Measurements from ENCODE around the gene ZNF784.

The ZNF784 gene

DNA sequence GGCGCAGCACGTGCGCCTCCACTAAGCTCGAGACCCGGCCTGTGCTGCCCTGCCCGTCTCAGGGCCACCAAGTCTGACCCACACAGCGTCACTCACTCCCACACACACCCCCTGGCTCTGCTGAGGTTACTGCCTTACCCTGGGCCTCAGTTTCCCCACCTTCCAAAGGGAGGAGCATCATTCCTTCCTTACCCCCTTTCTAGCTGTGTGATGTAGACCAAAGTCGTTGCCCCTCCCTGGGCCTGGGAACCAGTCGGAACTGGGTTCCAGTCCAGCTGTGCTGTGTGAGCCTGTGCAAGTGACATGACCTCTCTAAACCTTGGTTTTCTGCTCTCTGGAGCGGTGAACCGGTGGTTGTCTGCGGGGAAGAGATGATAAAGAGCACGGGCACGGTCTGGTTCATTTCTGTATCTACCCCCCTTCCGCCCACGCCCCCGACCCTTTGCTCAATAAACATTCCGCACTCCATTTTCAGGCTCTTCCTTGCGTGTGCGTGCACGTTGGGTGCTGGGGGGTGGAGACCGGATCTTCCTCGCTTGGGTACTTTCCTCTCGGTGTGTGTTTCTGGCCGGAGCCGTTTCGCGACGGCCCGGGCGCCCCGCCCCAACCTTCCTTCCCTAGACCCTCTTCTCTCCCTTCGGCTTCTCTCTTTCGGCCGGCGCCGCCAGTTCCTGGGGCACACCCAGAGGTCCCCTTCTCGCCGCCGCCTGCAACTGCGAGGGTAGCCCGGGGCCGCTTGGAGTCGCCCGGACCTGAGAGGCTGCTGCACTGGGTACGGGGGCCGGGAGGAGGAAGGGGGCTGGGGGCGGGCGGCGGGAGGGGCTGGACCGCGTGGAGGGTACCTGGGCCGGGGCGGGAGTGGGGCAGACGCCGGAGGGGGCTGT, 18.9 kb upstream of the ZNF784 start, which contains the start of gene ZNF581:
Gene ZNF581, plus strand, starts transcription at position 647 of the 884 bp plus-strand sequence. CDS start 923 bp downstream, outside the sequence.
- DNase-seq (ENCODE audit: low read depth) = peak; percentile 79
- TF ChIP-seq CTCF (IDR thresholded peaks at IDR 0.05; ENCODE audit: low read length, missing control alignments) = no peak
- H3K4me3 ChIP-seq (replicated peaks; ENCODE audit: low read depth, low read length) = peak within 1 kb of the TSS; percentile 88

- no peak for TF ChIP-seq CTCF (IDR thresholded peaks at IDR 0.05; ENCODE audit: low read length, missing control alignments)
- peak overlapping the region; percentile 88 for H3K4me3 ChIP-seq (replicated peaks; ENCODE audit: low read depth, low read length)
- DNase-seq (ENCODE audit: low read depth) = no peak
Measured at GRCh38 chr19:55642153-55643002, 18.0 kb upstream of the ZNF784 start.

GRCh38 chr19:55641426-55642152, 17.2 kb upstream of the ZNF784 start:
- TF ChIP-seq CTCF (IDR thresholded peaks at IDR 0.05; ENCODE audit: low read length, missing control alignments) = no peak
- peak; percentile 36 for DNase-seq (ENCODE audit: low read depth)
- peak overlapping the region; percentile 88 for H3K4me3 ChIP-seq (replicated peaks; ENCODE audit: low read depth, low read length)

GRCh38 chr19:55640577-55641425, 16.4 kb upstream of the ZNF784 start, which contains the start of gene ZNF580:
Gene ZNF580, plus strand, starts transcription at chr19:55641002. Its CDS starts 1,507 bp downstream, at chr19:55642509.
- TF ChIP-seq CTCF (IDR thresholded peaks at IDR 0.05; ENCODE audit: low read length, missing control alignments) = no peak
- peak within 1 kb of the TSS; percentile 88 for H3K4me3 ChIP-seq (replicated peaks; ENCODE audit: low read depth, low read length)
- peak; percentile 86 for DNase-seq (ENCODE audit: low read depth)

GRCh38 chr19:55640043-55640576, 15.7 kb upstream of the ZNF784 start:
- DNase-seq (ENCODE audit: low read depth) = peak; percentile 78
- H3K4me3 ChIP-seq (replicated peaks; ENCODE audit: low read depth, low read length) = peak overlapping the region; percentile 88
- TF ChIP-seq CTCF (IDR thresholded peaks at IDR 0.05; ENCODE audit: low read length, missing control alignments) = peak; percentile 37

Data from fibroblast of pulmonary artery (primary cell).